GM23338 (cell line): Measurements from ENCODE around the gene SARS2.

Experiments used
- CREB1 ChIP-seq: fragments of 250-450 bp; sonication (Bioruptor Pico); IDR thresholded peaks from 2 replicates; pipeline ENCODE4 v1.5.0; 2020; ENCODE audit warnings: low read depth, mild to moderate bottlenecking, moderate library complexity
- ETS1 ChIP-seq: IDR thresholded peaks from 2 replicates; pipeline ENCODE4 v1.6.1; 2016; ENCODE audit warnings: antibody characterized with exemption
- EZH2 ChIP-seq: fragments of 200-600 bp; sonication (generic); IDR thresholded peaks from one replicate; pipeline ENCODE4 v1.8.0; 2017; ENCODE audit warnings: antibody characterized with exemption, mild to moderate bottlenecking, low read depth; ENCODE audit not compliant: unreplicated experiment
- EZH2phosphoT487 ChIP-seq: fragments of 200-600 bp; sonication (generic); IDR thresholded peaks from one replicate; pipeline ENCODE4 v1.8.1; 2018; ENCODE audit warnings: antibody characterized with exemption; ENCODE audit not compliant: unreplicated experiment
- JUNB ChIP-seq: IDR thresholded peaks from one replicate; pipeline ENCODE4 v1.6.1; 2016; ENCODE audit warnings: antibody characterized with exemption; ENCODE audit not compliant: unreplicated experiment
- NANOG ChIP-seq: IDR thresholded peaks from 2 replicates; pipeline ENCODE4 v1.6.1; 2016; ENCODE audit warnings: antibody characterized with exemption, borderline replicate concordance
- POLR2AphosphoS5 ChIP-seq: IDR thresholded peaks from 2 replicates; pipeline ENCODE4 v1.6.1; 2016; ENCODE audit warnings: antibody characterized with exemption, low read depth
- REST ChIP-seq: IDR thresholded peaks from one replicate; pipeline ENCODE4 v1.6.1; 2018; ENCODE audit warnings: antibody characterized with exemption; ENCODE audit not compliant: unreplicated experiment
- STAT1 ChIP-seq: IDR thresholded peaks from one replicate; pipeline ENCODE4 v1.6.1; 2016; ENCODE audit warnings: antibody characterized with exemption; ENCODE audit not compliant: unreplicated experiment
- ZNF114 ChIP-seq: fragments of 250-450 bp; sonication (Bioruptor Pico); IDR thresholded peaks from 2 replicates; pipeline ENCODE4 v1.5.0; 2020; ENCODE audit warnings: mild to moderate bottlenecking, moderate library complexity
- ZNF331 ChIP-seq: fragments of 250-450 bp; sonication (Bioruptor Pico); IDR thresholded peaks from 2 replicates; pipeline ENCODE4 v1.5.0; 2020; ENCODE audit warnings: low read depth, mild to moderate bottlenecking, moderate library complexity
- ZNF462 ChIP-seq: fragments of 250-450 bp; sonication (Bioruptor Pico); IDR thresholded peaks from 2 replicates; pipeline ENCODE4 v1.5.0; 2020; ENCODE audit warnings: mild to moderate bottlenecking, moderate library complexity
- TF ChIP-seq, protein P1 (sequence below), 2 experiments: fragments of 200-600 bp in 1 of 2; sonication (generic) in 1 of 2; conservative IDR thresholded peaks; 2 replicates each; pipeline versions ENCODE4 v1.5.1 to v1.6.1; 2016 to 2017; ENCODE audit warnings: antibody characterized with exemption in 2 of 2, low read depth in 2 of 2, mild to moderate bottlenecking in 2 of 2, moderate library complexity in 1 of 2

DNA sequence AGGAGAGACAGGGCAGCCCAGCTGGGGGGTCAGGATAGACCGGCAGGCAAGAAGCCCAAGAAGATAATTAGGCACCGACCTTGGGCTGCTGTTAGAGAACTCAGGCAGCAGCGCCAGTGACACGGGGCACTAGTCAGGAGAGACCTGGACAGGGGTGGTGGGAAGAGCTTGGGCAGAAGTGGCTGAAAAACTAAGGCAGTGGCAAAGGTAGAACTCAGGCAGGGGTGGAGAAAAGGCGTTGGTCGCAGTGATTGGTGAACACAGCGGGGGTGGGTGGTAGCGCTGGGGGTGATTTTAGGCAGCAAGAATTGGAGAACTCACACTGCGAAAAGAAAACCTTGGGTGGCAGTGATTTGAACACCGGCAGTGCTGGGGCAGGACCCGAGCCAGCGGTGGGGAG lies 22.9 kb downstream of the SARS2 start:
- TF ChIP-seq, protein P1, sequence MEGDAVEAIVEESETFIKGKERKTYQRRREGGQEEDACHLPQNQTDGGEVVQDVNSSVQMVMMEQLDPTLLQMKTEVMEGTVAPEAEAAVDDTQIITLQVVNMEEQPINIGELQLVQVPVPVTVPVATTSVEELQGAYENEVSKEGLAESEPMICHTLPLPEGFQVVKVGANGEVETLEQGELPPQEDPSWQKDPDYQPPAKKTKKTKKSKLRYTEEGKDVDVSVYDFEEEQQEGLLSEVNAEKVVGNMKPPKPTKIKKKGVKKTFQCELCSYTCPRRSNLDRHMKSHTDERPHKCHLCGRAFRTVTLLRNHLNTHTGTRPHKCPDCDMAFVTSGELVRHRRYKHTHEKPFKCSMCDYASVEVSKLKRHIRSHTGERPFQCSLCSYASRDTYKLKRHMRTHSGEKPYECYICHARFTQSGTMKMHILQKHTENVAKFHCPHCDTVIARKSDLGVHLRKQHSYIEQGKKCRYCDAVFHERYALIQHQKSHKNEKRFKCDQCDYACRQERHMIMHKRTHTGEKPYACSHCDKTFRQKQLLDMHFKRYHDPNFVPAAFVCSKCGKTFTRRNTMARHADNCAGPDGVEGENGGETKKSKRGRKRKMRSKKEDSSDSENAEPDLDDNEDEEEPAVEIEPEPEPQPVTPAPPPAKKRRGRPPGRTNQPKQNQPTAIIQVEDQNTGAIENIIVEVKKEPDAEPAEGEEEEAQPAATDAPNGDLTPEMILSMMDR (conservative IDR thresholded peaks at IDR 0.05; ENCODE audit: low read depth in 2 of 2) = no peak
- TF ChIP-seq EZH2 = no peak
- no peak for TF ChIP-seq REST
- TF ChIP-seq STAT1 = no peak
- no peak for TF ChIP-seq POLR2AphosphoS5
- TF ChIP-seq EZH2phosphoT487 = no peak
- TF ChIP-seq CREB1 (CRISPR knock-in tag) = no peak
- TF ChIP-seq ETS1 = no peak
- TF ChIP-seq NANOG = no peak
- TF ChIP-seq ZNF331 (CRISPR knock-in tag) = no peak
- no peak for TF ChIP-seq JUNB
- TF ChIP-seq ZNF114 (CRISPR knock-in tag) = no peak
- TF ChIP-seq ZNF462 = no peak
